ENCODE measurements around the gene TELO2.

Gene TELO2

DNA sequence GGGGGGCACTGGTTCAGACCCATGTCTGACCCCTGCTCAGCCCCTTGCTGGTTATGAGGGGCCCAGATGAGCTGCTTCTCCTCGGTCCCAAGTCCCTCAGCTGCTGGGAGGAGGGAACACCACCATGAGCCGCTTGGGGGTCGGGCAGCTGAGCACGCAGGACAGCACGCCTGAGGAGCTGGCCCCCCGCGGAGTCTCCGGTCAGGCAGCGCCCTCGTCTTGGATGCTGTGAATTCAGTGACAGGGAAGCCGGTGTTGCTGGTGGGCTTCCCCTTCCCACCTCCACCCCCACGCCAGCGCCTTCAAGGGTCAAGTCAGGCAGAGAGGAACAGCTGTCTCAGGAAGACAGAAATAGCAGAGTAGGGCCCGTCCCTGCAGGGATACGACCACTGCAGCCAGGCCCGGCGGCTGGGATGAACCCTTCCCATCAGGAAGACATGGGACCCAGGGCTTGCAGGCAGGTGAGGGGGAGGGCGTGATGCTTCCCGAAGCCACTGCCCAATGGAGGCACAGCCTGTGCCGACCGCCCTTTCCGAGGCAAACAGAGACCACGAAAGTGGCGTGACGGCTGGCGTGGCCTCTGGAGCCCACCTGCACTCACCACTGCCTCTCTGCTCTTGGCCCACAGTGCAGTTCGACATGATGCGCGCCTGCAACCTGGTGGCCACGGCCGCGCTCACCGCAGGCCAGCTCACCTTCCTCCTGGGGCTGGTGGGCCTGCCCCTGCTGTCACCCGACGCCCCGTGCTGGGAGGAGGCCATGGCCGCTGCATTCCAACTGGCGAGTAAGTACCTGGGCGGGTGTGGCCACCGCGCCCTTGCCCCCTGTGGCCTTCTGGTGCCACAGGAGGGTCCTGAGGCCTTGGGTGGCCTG lies 48.4 kb downstream of the TELO2 start:
- H3K27ac ChIP-seq (ENCODE audit: low read depth, low read length, poor library complexity, severe bottlenecking): no peak overlapping the region
- H3F3A ChIP-seq (ENCODE audit: insufficient read depth, low read length): no peaks in the 10 kb centered on the region
- H4K20me1 ChIP-seq (ENCODE audit: insufficient read depth, low read length): no peaks in the 10 kb centered on the region
- H3K4me3 ChIP-seq (ENCODE audit: low read depth, low read length, poor library complexity, severe bottlenecking): no peak overlapping the region
- peaks cover 20% of the 10 kb centered on the region; the same call in 1 of the 2 replicates for H3K27me3 ChIP-seq (ENCODE audit: insufficient read depth, low read length)
- no peaks in the 10 kb centered on the region for H3K9me2 ChIP-seq (ENCODE audit: low read depth, low read length)
- no peak overlapping the region for H2AFZ ChIP-seq (ENCODE audit: low read length)
- no peaks in the 10 kb centered on the region for H3K36me3 ChIP-seq (ENCODE audit: insufficient read depth, low read length)
- peaks cover 5% of the 10 kb centered on the region for H3K4me1 ChIP-seq (ENCODE audit: insufficient read depth, low read length, severe bottlenecking)
- no peak for TF ChIP-seq EZH2 (IDR thresholded peaks at IDR 0.05; ENCODE audit: borderline replicate concordance, low read length)
- TF ChIP-seq, protein P1, sequence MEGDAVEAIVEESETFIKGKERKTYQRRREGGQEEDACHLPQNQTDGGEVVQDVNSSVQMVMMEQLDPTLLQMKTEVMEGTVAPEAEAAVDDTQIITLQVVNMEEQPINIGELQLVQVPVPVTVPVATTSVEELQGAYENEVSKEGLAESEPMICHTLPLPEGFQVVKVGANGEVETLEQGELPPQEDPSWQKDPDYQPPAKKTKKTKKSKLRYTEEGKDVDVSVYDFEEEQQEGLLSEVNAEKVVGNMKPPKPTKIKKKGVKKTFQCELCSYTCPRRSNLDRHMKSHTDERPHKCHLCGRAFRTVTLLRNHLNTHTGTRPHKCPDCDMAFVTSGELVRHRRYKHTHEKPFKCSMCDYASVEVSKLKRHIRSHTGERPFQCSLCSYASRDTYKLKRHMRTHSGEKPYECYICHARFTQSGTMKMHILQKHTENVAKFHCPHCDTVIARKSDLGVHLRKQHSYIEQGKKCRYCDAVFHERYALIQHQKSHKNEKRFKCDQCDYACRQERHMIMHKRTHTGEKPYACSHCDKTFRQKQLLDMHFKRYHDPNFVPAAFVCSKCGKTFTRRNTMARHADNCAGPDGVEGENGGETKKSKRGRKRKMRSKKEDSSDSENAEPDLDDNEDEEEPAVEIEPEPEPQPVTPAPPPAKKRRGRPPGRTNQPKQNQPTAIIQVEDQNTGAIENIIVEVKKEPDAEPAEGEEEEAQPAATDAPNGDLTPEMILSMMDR (IDR thresholded peaks at IDR 0.05; ENCODE audit: low read length): no peak
- no peak overlapping the region for H3K9ac ChIP-seq (ENCODE audit: low read length)
- H3K9me3 ChIP-seq (ENCODE audit: low read length): no peaks in the 10 kb centered on the region
- H3K79me2 ChIP-seq (ENCODE audit: insufficient read depth, low read length): no peaks in the 10 kb centered on the region
- H3K4me2 ChIP-seq (ENCODE audit: low read length): no peak overlapping the region

DNA sequence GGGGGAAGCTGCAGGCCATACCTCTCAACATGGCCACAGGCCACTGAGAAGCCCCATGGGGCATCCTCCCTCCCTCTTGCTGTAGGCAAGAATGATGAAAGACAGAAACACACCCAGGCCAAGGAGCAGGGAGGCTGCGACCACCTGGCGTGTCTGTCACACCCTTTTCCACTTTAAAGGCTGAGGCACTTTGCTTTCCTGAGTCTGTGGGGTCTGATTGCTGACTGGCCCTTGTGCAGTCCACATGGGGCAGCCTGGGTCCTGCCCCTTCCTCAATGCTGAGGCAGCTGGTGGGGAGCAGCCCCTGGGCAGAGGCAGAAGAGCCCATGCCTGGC lies 49.0 kb downstream of the TELO2 start:
- Histone ChIP-seq H3K4me3 (ENCODE audit: low read depth, low read length, poor library complexity, severe bottlenecking) (no peak overlapping the region), H3K36me3 (ENCODE audit: insufficient read depth, low read length) (no peaks in the 10 kb centered on the region), H4K20me1 (ENCODE audit: insufficient read depth, low read length) (no peaks in the 10 kb centered on the region), H2AFZ (ENCODE audit: low read length) (no peak overlapping the region), H3K27ac (ENCODE audit: low read depth, low read length, poor library complexity, severe bottlenecking) (no peak overlapping the region), H3K27me3 (ENCODE audit: insufficient read depth, low read length) (peaks cover 20% of the 10 kb centered on the region; the same call in 1 of the 2 replicates), H3K9me3 (ENCODE audit: low read length) (no peaks in the 10 kb centered on the region), H3K4me1 (ENCODE audit: insufficient read depth, low read length, severe bottlenecking) (peaks cover 5% of the 10 kb centered on the region), H3K9ac (ENCODE audit: low read length) (no peak overlapping the region), H3K79me2 (ENCODE audit: insufficient read depth, low read length) (no peaks in the 10 kb centered on the region), H3K4me2 (ENCODE audit: low read length) (no peak overlapping the region), H3K9me2 (ENCODE audit: low read depth, low read length) (no peaks in the 10 kb centered on the region), H3F3A (ENCODE audit: insufficient read depth, low read length) (no peaks in the 10 kb centered on the region)
- TF ChIP-seq, protein P1 (IDR thresholded peaks at IDR 0.05; ENCODE audit: low read length): no peak
- TF ChIP-seq EZH2 (IDR thresholded peaks at IDR 0.05; ENCODE audit: borderline replicate concordance, low read length): no peak

DNA sequence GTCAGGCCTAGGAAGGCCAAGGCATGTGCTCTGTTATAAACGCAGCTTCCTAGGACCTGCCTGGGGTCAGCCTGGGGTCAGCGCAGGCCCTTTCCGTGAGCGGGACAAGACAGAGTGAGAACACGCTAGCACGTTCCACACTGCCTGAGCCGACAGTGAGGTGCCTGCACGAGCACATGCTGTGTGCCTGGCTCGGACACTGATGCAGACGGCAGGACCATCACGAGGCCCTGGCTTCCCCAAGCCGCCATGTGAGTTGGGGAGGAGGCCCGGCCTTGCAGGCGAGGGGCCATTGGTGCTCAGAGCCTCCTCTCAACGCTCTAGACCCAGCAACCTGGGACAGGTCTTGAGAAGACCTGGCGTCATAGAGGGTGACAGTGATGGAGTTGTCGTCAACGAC lies 49.4 kb downstream of the TELO2 start:
- H3K36me3 ChIP-seq (ENCODE audit: insufficient read depth, low read length): no peaks in the 10 kb centered on the region
- TF ChIP-seq, protein P1 (IDR thresholded peaks at IDR 0.05; ENCODE audit: low read length): no peak
- no peak for TF ChIP-seq EZH2 (IDR thresholded peaks at IDR 0.05; ENCODE audit: borderline replicate concordance, low read length)
- H3K4me1 ChIP-seq (ENCODE audit: insufficient read depth, low read length, severe bottlenecking): peaks cover 5% of the 10 kb centered on the region
- H3K27ac ChIP-seq (ENCODE audit: low read depth, low read length, poor library complexity, severe bottlenecking): no peak overlapping the region
- H3K9me3 ChIP-seq (ENCODE audit: low read length): no peaks in the 10 kb centered on the region
- H3K9ac ChIP-seq (ENCODE audit: low read length): no peak overlapping the region
- no peak overlapping the region for H3K4me3 ChIP-seq (ENCODE audit: low read depth, low read length, poor library complexity, severe bottlenecking)
- H4K20me1 ChIP-seq (ENCODE audit: insufficient read depth, low read length): no peaks in the 10 kb centered on the region
- peaks cover 17% of the 10 kb centered on the region; the same call in 1 of the 2 replicates for H3K27me3 ChIP-seq (ENCODE audit: insufficient read depth, low read length)
- H3F3A ChIP-seq (ENCODE audit: insufficient read depth, low read length): no peaks in the 10 kb centered on the region
- no peak overlapping the region for H3K4me2 ChIP-seq (ENCODE audit: low read length)
- H3K9me2 ChIP-seq (ENCODE audit: low read depth, low read length): no peaks in the 10 kb centered on the region
- no peaks in the 10 kb centered on the region for H3K79me2 ChIP-seq (ENCODE audit: insufficient read depth, low read length)
- no peak overlapping the region for H2AFZ ChIP-seq (ENCODE audit: low read length)
